Panc1 (cell line): ENCODE data around the gene MGST1. TPM values are rescaled to one million over a fixed set of nuclear protein-coding genes. Genes with fewer than 3 reads are reported as not detected.

ENCODE experiments used
- ATAC-seq: fragments of 200-7000 bp; cut with Tn5 transposase; 2 replicates; pipeline ENCODE4 v1.9.1; 2020; ENCODE audit warnings: mild to moderate bottlenecking, moderate library complexity
- BruUV-seq: library from RNA; stranded (reverse); fragments of 400-500 nt; replicated peaks from 2 replicates; lab custom pipeline; 2021; lab: Mats Ljungman, UMichigan
- CTCF ChIA-PET: fragments of 300-600 bp; sonication (Branson Sonifier 250); formaldehyde crosslinking; loops from one replicate; lab custom pipeline; 2022; ENCODE audit warnings: antibody characterized with exemption; lab: Charles Lee
- POLR2A ChIA-PET: fragments of 300-600 bp; sonication (Branson Sonifier 250); formaldehyde crosslinking; loops from one replicate; lab custom pipeline; 2022; ENCODE audit warnings: antibody characterized with exemption; lab: Charles Lee
- DNase-seq: peaks from one replicate; pipeline ENCODE4 v3.0.0-alpha.2; 2010; ENCODE audit warnings: low read depth, low spot score
- H3K27ac ChIP-seq: 2 replicates; pipeline ENCODE4 v1.5.1; 2011; ENCODE audit warnings: mild to moderate bottlenecking, low read length, inconsistent platforms
- H3K27me3 ChIP-seq: fragments of 200-500 bp; sonication (Bioruptor generic); 2 replicates; pipeline ENCODE4 v1.6.0; 2014; ENCODE audit warnings: low read length, inconsistent platforms; ENCODE audit not compliant: control insufficient read depth, insufficient read depth
- H3K36me3 ChIP-seq: fragments of 200-500 bp; sonication (Bioruptor generic); 2 replicates; pipeline ENCODE4 v1.5.1; 2014; ENCODE audit warnings: inconsistent platforms, mild to moderate bottlenecking, low read length, moderate library complexity; ENCODE audit not compliant: control insufficient read depth, insufficient read depth
- H3K4me1 ChIP-seq: 2 replicates; pipeline ENCODE4 v1.5.1; 2011; ENCODE audit warnings: inconsistent platforms, mild to moderate bottlenecking, low read length, moderate library complexity; ENCODE audit not compliant: control insufficient read depth, insufficient read depth
- H3K4me3 ChIP-seq, 2 experiments: 2 replicates each; pipeline ENCODE4 v1.5.1; 2011 to 2012; ENCODE audit warnings: low read depth in 2 of 2, low read length in 2 of 2, mild to moderate bottlenecking in 2 of 2, inconsistent platforms in 1 of 2, moderate library complexity in 1 of 2
- H3K9me3 ChIP-seq: fragments of 200-500 bp; sonication (Bioruptor generic); 2 replicates; pipeline ENCODE4 v1.5.1; 2014; ENCODE audit warnings: low read depth, mild to moderate bottlenecking, inconsistent platforms, low read length, moderate library complexity; ENCODE audit not compliant: control insufficient read depth, insufficient read depth
- POLR2AphosphoS5 ChIP-seq: IDR thresholded peaks from 2 replicates; pipeline ENCODE4 v1.6.1; 2012; ENCODE audit warnings: mild to moderate bottlenecking, low read depth, low read length, moderate library complexity
- SIN3A ChIP-seq: IDR thresholded peaks from 2 replicates; pipeline ENCODE4 v1.6.1; 2012; ENCODE audit warnings: low read depth, mild to moderate bottlenecking, low read length, moderate library complexity, borderline replicate concordance; ENCODE audit not compliant: insufficient read depth
- TCF7L2 ChIP-seq: IDR thresholded peaks from 2 replicates; pipeline ENCODE4 v1.6.1; 2011; ENCODE audit warnings: mild to moderate bottlenecking, low read depth, low read length, inconsistent platforms
- in situ Hi-C: cut with HindIII; loops from 2 replicates; pipeline ENCODE4 v1.10.0; 2016; ENCODE audit warnings: low sequenced_read_pairs, low pct_unique_long_range_greater_than_20kb
- intact Hi-C: fragments of 100-400 bp; cut with micrococcal nuclease; formaldehyde crosslinking; loops from one replicate; pipeline ENCODE4 v1.10.0; 2022; ENCODE audit not compliant: unreplicated experiment
- total RNA-seq: library from RNA; stranded (reverse); gene quantifications from one replicate; pipeline ENCODE4 v1.2.1, GENCODE V29; 2021; ENCODE audit not compliant: unreplicated experiment
- TF ChIP-seq, protein P1 (sequence below), 2 experiments: IDR thresholded peaks; 2 replicates each; pipeline ENCODE4 v1.6.1; 2011 to 2012; ENCODE audit warnings: low read depth in 2 of 2, control low read depth in 1 of 2, low read length in 1 of 2, mild to moderate bottlenecking in 1 of 2, moderate library complexity in 1 of 2; ENCODE audit not compliant: insufficient read depth in 1 of 2
- TF ChIP-seq, protein P2 (sequence below): fragments of 450-650 bp; IDR thresholded peaks from 2 replicates; pipeline ENCODE4 v1.5.1; 2017; ENCODE audit warnings: mild to moderate bottlenecking

Gene MGST1
- total RNA-seq, 1 experiment from 2014 or later = 8.8 TPM

DNA sequence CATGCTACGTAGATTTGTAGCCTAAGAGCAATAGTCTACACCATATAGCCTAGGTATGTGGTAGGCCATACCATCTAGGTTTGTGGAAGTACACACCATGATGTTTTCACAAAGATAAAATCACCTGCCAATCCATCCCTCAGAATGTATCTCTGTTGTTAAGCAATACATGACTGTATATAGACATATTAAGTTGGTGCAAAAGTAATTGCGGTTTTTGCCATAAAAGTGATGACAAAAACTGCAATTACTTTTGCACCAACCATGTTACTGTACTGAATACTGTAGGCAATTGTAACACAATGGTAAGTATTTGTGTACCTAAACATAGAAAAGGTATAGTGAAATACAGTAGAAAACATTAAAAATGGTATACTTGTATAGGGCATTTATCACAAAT is 40.5 kb downstream of the MGST1 start:
- ATAC-seq (no peak), DNase-seq (no peak)
- in situ Hi-C loops (no loop called here), intact Hi-C loops (no loop called here)
- Histone ChIP-seq H3K9me3 (no peaks in the 10 kb centered on the region), H3K36me3 (no peaks in the 10 kb centered on the region), H3K4me1 (peaks cover 4% of the 10 kb centered on the region; the same call in 1 of the 2 replicates), H3K4me3 (no peak overlapping the region), H3K27ac (no peak overlapping the region), H3K27me3 (no peaks in the 10 kb centered on the region)
- CTCF ChIA-PET = no interaction called here
- TF ChIP-seq, protein P1, sequence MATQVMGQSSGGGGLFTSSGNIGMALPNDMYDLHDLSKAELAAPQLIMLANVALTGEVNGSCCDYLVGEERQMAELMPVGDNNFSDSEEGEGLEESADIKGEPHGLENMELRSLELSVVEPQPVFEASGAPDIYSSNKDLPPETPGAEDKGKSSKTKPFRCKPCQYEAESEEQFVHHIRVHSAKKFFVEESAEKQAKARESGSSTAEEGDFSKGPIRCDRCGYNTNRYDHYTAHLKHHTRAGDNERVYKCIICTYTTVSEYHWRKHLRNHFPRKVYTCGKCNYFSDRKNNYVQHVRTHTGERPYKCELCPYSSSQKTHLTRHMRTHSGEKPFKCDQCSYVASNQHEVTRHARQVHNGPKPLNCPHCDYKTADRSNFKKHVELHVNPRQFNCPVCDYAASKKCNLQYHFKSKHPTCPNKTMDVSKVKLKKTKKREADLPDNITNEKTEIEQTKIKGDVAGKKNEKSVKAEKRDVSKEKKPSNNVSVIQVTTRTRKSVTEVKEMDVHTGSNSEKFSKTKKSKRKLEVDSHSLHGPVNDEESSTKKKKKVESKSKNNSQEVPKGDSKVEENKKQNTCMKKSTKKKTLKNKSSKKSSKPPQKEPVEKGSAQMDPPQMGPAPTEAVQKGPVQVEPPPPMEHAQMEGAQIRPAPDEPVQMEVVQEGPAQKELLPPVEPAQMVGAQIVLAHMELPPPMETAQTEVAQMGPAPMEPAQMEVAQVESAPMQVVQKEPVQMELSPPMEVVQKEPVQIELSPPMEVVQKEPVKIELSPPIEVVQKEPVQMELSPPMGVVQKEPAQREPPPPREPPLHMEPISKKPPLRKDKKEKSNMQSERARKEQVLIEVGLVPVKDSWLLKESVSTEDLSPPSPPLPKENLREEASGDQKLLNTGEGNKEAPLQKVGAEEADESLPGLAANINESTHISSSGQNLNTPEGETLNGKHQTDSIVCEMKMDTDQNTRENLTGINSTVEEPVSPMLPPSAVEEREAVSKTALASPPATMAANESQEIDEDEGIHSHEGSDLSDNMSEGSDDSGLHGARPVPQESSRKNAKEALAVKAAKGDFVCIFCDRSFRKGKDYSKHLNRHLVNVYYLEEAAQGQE (IDR thresholded peaks at IDR 0.05; ENCODE audit: insufficient read depth in 1 of 2, low read depth in 2 of 2, low read length in 1 of 2) = no peak
- TF ChIP-seq, protein P2, sequence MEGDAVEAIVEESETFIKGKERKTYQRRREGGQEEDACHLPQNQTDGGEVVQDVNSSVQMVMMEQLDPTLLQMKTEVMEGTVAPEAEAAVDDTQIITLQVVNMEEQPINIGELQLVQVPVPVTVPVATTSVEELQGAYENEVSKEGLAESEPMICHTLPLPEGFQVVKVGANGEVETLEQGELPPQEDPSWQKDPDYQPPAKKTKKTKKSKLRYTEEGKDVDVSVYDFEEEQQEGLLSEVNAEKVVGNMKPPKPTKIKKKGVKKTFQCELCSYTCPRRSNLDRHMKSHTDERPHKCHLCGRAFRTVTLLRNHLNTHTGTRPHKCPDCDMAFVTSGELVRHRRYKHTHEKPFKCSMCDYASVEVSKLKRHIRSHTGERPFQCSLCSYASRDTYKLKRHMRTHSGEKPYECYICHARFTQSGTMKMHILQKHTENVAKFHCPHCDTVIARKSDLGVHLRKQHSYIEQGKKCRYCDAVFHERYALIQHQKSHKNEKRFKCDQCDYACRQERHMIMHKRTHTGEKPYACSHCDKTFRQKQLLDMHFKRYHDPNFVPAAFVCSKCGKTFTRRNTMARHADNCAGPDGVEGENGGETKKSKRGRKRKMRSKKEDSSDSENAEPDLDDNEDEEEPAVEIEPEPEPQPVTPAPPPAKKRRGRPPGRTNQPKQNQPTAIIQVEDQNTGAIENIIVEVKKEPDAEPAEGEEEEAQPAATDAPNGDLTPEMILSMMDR = no peak
- no peak for TF ChIP-seq POLR2AphosphoS5
- TF ChIP-seq TCF7L2 = no peak
- TF ChIP-seq SIN3A = no peak
- BruUV-seq = no TSS peak
- POLR2A ChIA-PET = no interaction called here

DNA sequence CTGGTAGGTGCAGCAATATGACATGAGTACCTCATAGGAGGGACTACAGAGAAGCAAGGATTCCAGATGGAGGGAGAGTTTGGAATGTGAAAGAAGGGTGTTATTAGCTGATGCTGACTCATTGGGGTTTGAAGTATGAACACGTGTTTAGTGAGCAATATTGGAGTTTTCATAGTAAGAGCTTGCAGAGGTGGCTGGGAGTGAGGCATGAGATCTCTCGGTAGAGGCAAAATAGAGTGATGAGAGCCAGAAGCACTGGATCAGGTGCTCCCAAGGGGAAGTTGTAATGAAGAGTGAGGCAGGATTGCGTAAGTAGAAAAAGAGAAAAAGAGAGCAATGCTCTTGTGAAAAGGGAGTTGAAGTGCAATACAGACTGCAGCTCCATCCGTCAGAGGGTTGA is 42.1 kb downstream of the MGST1 start:
- BruUV-seq = no TSS peak
- no peak overlapping the region for H3K4me3 ChIP-seq
- intact Hi-C loops = no loop called here
- DNase-seq = no peak
- no peaks in the 10 kb centered on the region for H3K36me3 ChIP-seq
- in situ Hi-C loops = no loop called here
- no peaks in the 10 kb centered on the region for H3K27me3 ChIP-seq
- no peaks in the 10 kb centered on the region for H3K9me3 ChIP-seq
- ATAC-seq = no peak
- ChIA-PET POLR2A (no interaction called here), CTCF (no interaction called here)
- no peak overlapping the region for H3K27ac ChIP-seq
- H3K4me1 ChIP-seq = peaks cover 4% of the 10 kb centered on the region; the same call in 1 of the 2 replicates
- TF ChIP-seq, protein P2 = no peak
- TF ChIP-seq SIN3A (no peak), TCF7L2 (no peak)
- TF ChIP-seq, protein P1 (IDR thresholded peaks at IDR 0.05; ENCODE audit: insufficient read depth in 1 of 2, low read depth in 2 of 2, low read length in 1 of 2) = no peak
